ENCODE data around the gene PHYKPL.

Gene PHYKPL

GRCh38 chr5:178278358-178279023 lies 45.9 kb upstream of the PHYKPL start:
- TF ChIP-seq, protein P1, sequence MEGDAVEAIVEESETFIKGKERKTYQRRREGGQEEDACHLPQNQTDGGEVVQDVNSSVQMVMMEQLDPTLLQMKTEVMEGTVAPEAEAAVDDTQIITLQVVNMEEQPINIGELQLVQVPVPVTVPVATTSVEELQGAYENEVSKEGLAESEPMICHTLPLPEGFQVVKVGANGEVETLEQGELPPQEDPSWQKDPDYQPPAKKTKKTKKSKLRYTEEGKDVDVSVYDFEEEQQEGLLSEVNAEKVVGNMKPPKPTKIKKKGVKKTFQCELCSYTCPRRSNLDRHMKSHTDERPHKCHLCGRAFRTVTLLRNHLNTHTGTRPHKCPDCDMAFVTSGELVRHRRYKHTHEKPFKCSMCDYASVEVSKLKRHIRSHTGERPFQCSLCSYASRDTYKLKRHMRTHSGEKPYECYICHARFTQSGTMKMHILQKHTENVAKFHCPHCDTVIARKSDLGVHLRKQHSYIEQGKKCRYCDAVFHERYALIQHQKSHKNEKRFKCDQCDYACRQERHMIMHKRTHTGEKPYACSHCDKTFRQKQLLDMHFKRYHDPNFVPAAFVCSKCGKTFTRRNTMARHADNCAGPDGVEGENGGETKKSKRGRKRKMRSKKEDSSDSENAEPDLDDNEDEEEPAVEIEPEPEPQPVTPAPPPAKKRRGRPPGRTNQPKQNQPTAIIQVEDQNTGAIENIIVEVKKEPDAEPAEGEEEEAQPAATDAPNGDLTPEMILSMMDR (conservative IDR thresholded peaks at IDR 0.05; ENCODE audit: control insufficient read depth, insufficient read depth, low read depth, low read length): no peak
- DNase-seq (ENCODE audit: low read depth): no peak
- no peak overlapping the region for H3K4me3 ChIP-seq (ENCODE audit: control insufficient read depth, low read depth, low read length)

GRCh38 chr5:178277866-178278265 lies 45.3 kb upstream of the PHYKPL start:
- TF ChIP-seq, protein P1 (conservative IDR thresholded peaks at IDR 0.05; ENCODE audit: control insufficient read depth, insufficient read depth, low read depth, low read length): no peak
- no peak for DNase-seq (ENCODE audit: low read depth)
- H3K4me3 ChIP-seq (ENCODE audit: control insufficient read depth, low read depth, low read length): no peak overlapping the region

- H3K4me3 ChIP-seq (ENCODE audit: control insufficient read depth, low read depth, low read length): no peak overlapping the region
- DNase-seq (ENCODE audit: low read depth): no peak
- TF ChIP-seq, protein P1 (conservative IDR thresholded peaks at IDR 0.05; ENCODE audit: control insufficient read depth, insufficient read depth, low read depth, low read length): no peak
Observed at GRCh38 chr5:178277346-178277745, 44.7 kb upstream of the PHYKPL start.

- no peak for DNase-seq (ENCODE audit: low read depth)
- TF ChIP-seq, protein P1 (conservative IDR thresholded peaks at IDR 0.05; ENCODE audit: control insufficient read depth, insufficient read depth, low read depth, low read length): no peak
- H3K4me3 ChIP-seq (ENCODE audit: control insufficient read depth, low read depth, low read length): no peak overlapping the region
Observed at GRCh38 chr5:178274781-178275537, 42.4 kb upstream of the PHYKPL start.

GRCh38 chr5:178273665-178274541 lies 41.3 kb upstream of the PHYKPL start:
- TF ChIP-seq, protein P1 (conservative IDR thresholded peaks at IDR 0.05; ENCODE audit: control insufficient read depth, insufficient read depth, low read depth, low read length): no peak
- no peak overlapping the region for H3K4me3 ChIP-seq (ENCODE audit: control insufficient read depth, low read depth, low read length)
- no peak for DNase-seq (ENCODE audit: low read depth)

DNA sequence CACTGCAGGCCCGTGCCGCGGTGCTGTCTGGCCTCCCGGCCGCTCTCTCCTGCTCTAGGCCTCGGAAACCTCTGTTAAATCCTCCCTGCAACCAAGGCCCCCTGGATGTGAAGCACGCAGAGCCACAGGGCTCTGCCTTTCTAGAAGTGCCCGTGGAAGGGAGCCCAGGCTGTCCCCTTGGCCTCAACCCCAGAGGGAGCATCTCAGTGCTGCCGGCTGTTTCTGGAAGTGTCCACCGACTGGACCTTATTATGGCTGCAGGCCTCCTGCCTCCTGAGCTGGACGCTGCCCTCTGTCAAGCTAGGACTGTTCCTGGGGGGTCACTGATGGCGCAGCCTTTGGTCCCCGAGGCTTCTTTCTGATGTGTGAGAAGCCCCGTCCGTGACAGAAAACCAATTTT lies 40.4 kb upstream of the PHYKPL start:
- no peak for DNase-seq (ENCODE audit: low read depth)
- TF ChIP-seq, protein P1 (conservative IDR thresholded peaks at IDR 0.05; ENCODE audit: control insufficient read depth, insufficient read depth, low read depth, low read length): no peak
- H3K4me3 ChIP-seq (ENCODE audit: control insufficient read depth, low read depth, low read length): no peak overlapping the region

Data from fibroblast of mammary gland (primary cell).